HTR-8/SVneo (cell line): ENCODE measurements around the gene HAPLN3.

Source experiments
- DNase-seq: peaks from one replicate; pipeline ENCODE4 v3.0.0; 2011; ENCODE audit warnings: low spot score, mixed read lengths; ENCODE audit not compliant: insufficient read length
- FAIRE-seq: peaks from 2 replicates; lab custom pipeline; 2011; peaks lifted over from hg19 to GRCh38; lab: Jason Lieb, UNC

Gene HAPLN3

GRCh38 chr15:88872106-88872505 is 23.2 kb downstream of the HAPLN3 start:
- FAIRE-seq (no peak), DNase-seq (no peak)

- no peak for DNase-seq
- FAIRE-seq, result no peak
Measured at GRCh38 chr15:88871313-88871712, 24.0 kb downstream of the HAPLN3 start.

GRCh38 chr15:88866295-88866881 is 29.0 kb downstream of the HAPLN3 start:
- no peak for FAIRE-seq
- no peak for DNase-seq

GRCh38 chr15:88865498-88866099 is 29.7 kb downstream of the HAPLN3 start:
- DNase-seq, result no peak
- FAIRE-seq, result no peak

GRCh38 chr15:88864861-88865497 is 30.4 kb downstream of the HAPLN3 start:
- no peak for DNase-seq
- FAIRE-seq, result no peak

GRCh38 chr15:88863412-88863811 is 31.9 kb downstream of the HAPLN3 start:
- DNase-seq (no peak), FAIRE-seq (no peak)

- FAIRE-seq (no peak), DNase-seq (no peak)
Measured at GRCh38 chr15:88860212-88860611, 35.1 kb downstream of the HAPLN3 start.

- DNase-seq (no peak), FAIRE-seq (no peak)
Measured at GRCh38 chr15:88859550-88859949, 35.8 kb downstream of the HAPLN3 start.

GRCh38 chr15:88858934-88859333 is 36.4 kb downstream of the HAPLN3 start:
- DNase-seq (no peak), FAIRE-seq (no peak)

GRCh38 chr15:88852476-88852875 is 42.9 kb downstream of the HAPLN3 start:
- no peak for DNase-seq
- FAIRE-seq, result no peak

- FAIRE-seq (no peak), DNase-seq (no peak)
Measured at GRCh38 chr15:88849376-88850072, 45.8 kb downstream of the HAPLN3 start.

- DNase-seq, result no peak
- FAIRE-seq, result no peak
Measured at GRCh38 chr15:88848203-88848602, 47.1 kb downstream of the HAPLN3 start.

GRCh38 chr15:88847144-88847543 is 48.2 kb downstream of the HAPLN3 start:
- no peak for FAIRE-seq
- DNase-seq, result no peak

- FAIRE-seq, result no peak
Measured at GRCh38 chr15:88845616-88846015, 49.7 kb downstream of the HAPLN3 start.

GRCh38 chr15:88844749-88845386 is 50.5 kb downstream of the HAPLN3 start:
- FAIRE-seq (no peak), DNase-seq (no peak)

More at GRCh38 chr15:88845616-88846015, 49.7 kb downstream of the HAPLN3 start:
- DNase-seq, result no peak

- DNase-seq (no peak), FAIRE-seq (no peak)
Measured at GRCh38 chr15:88843334-88843733, 52.0 kb downstream of the HAPLN3 start.

GRCh38 chr15:88842156-88842555 is 53.2 kb downstream of the HAPLN3 start:
- FAIRE-seq (no peak), DNase-seq (no peak)

- FAIRE-seq (no peak), DNase-seq (no peak)
Measured at GRCh38 chr15:88841236-88841635, 54.1 kb downstream of the HAPLN3 start.

- FAIRE-seq, result no peak
- DNase-seq, result no peak
Measured at GRCh38 chr15:88839961-88840360, 55.4 kb downstream of the HAPLN3 start.

GRCh38 chr15:88839146-88839545 is 56.2 kb downstream of the HAPLN3 start:
- DNase-seq (no peak), FAIRE-seq (no peak)

- DNase-seq (no peak), FAIRE-seq (no peak)
Measured at GRCh38 chr15:88838667-88839066, 56.7 kb downstream of the HAPLN3 start.
